K562 (cell line): ENCODE data around the gene YAP1. TPM values are rescaled to one million over a fixed set of nuclear protein-coding genes. Genes with fewer than 3 reads are reported as not detected.

ENCODE experiments used
- ATAC-seq: fragments of 200-7000 bp; cut with Tn5 transposase; 3 replicates; pipeline ENCODE4 v1.9.1; 2020; ENCODE audit warnings: moderate library complexity
- BruUV-seq: library from RNA; stranded (reverse); fragments of 400-500 nt; replicated peaks from 2 replicates; lab custom pipeline; 2021; lab: Mats Ljungman, UMichigan
- CTCF ChIA-PET: fragments of 300-600 bp; formaldehyde crosslinking; extraction: SDS; loops from one replicate; lab custom pipeline; 2021; ENCODE audit warnings: low intra/inter-chr PET ratio; lab: Yijun Ruan, JAX
- POLR2A ChIA-PET: fragments of 300-600, 350-650 bp; sonication (Branson Sonifier 250); formaldehyde crosslinking; extraction: SDS; loops from one replicate; lab custom pipeline; 2021; ENCODE audit warnings: antibody characterized with exemption, inconsistent platforms; lab: Yijun Ruan, JAX
- DNase-seq, 4 experiments: peaks; one replicate each; pipeline versions ENCODE4 v3.0.0 to v3.0.0-alpha.2; 2011 to 2018; ENCODE audit warnings: low spot score in 3 of 4, mixed read lengths in 3 of 4; ENCODE audit errors: extremely low read depth in 1 of 4
- FAIRE-seq: peaks from 2 replicates; lab custom pipeline; 2011; peaks lifted over from hg19 to GRCh38; lab: Jason Lieb, UNC
- H2AFZ ChIP-seq: 2 replicates; pipeline ENCODE4 v1.6.0; 2011; ENCODE audit warnings: low read depth, low read length, control low read depth, inconsistent platforms
- H3K27ac ChIP-seq: fragments of 200-600 bp; 3 replicates; pipeline ENCODE4 v1.8.0; 2011; ENCODE audit warnings: low read depth, mild to moderate bottlenecking, control low read depth, inconsistent platforms, low read length, moderate library complexity, mixed read lengths; ENCODE audit errors: extremely low read depth
- H3K27me3 ChIP-seq, 2 experiments: fragments of 300-600 bp in 1 of 2; 2 replicates in 1 of 2; 3 replicates in 1 of 2; pipeline versions ENCODE4 v1.6.0 to v1.8.0; 2011; ENCODE audit warnings: inconsistent platforms in 2 of 2, low read length in 2 of 2, mild to moderate bottlenecking in 1 of 2, mixed read lengths in 1 of 2, moderate library complexity in 1 of 2; ENCODE audit not compliant: control insufficient read depth in 2 of 2, insufficient read depth in 2 of 2
- H3K36me3 ChIP-seq: fragments of 300-600 bp; 3 replicates; pipeline ENCODE4 v1.8.0; 2011; ENCODE audit warnings: mild to moderate bottlenecking, low read length, inconsistent platforms; ENCODE audit not compliant: control insufficient read depth, insufficient read depth
- H3K4me1 ChIP-seq, 2 experiments: fragments of 200-600 bp in 1 of 2; replicated peaks in 1 of 2; 2 replicates in 1 of 2; 3 replicates in 1 of 2; pipeline versions ENCODE4 v1.5.1 to v1.8.0; 2011; ENCODE audit warnings: inconsistent platforms in 2 of 2, low read length in 2 of 2, mild to moderate bottlenecking in 1 of 2, mixed read lengths in 1 of 2, moderate library complexity in 1 of 2; ENCODE audit not compliant: control insufficient read depth in 2 of 2, insufficient read depth in 2 of 2
- H3K4me2 ChIP-seq: 2 replicates; pipeline ENCODE4 v1.6.1; 2011; ENCODE audit warnings: low read length, control low read depth, inconsistent platforms, mixed read lengths; ENCODE audit not compliant: insufficient read depth
- H3K4me3 ChIP-seq: fragments of 200-600 bp; sonication (generic), shearing (Covaris generic); 2 replicates; pipeline ENCODE4 v1.5.1; 2016; ENCODE audit warnings: control low read depth, inconsistent platforms
- H3K79me2 ChIP-seq: fragments of 200-600 bp; 3 replicates; pipeline ENCODE4 v1.8.0; 2011; ENCODE audit warnings: low read length, inconsistent platforms; ENCODE audit not compliant: control insufficient read depth, insufficient read depth
- H3K9ac ChIP-seq, 2 experiments: 2 replicates each; pipeline versions ENCODE4 v1.6.0 to v1.6.1; 2011; ENCODE audit warnings: low read depth in 2 of 2, low read length in 2 of 2, control low read depth in 1 of 2, inconsistent platforms in 1 of 2, mild to moderate bottlenecking in 1 of 2, mixed read lengths in 1 of 2; ENCODE audit not compliant: insufficient read depth in 1 of 2
- H3K9me1 ChIP-seq: one replicate; pipeline ENCODE4 v1.6.0; 2011; ENCODE audit warnings: inconsistent platforms, mild to moderate bottlenecking, low read length, moderate library complexity; ENCODE audit not compliant: control insufficient read depth, insufficient read depth
- H3K9me3 ChIP-seq: replicated peaks from 2 replicates; pipeline ENCODE4 v1.5.1; 2011; ENCODE audit warnings: low read depth, low read length, inconsistent platforms; ENCODE audit not compliant: control insufficient read depth, insufficient read depth
- H4K20me1 ChIP-seq: replicated peaks from 2 replicates; pipeline ENCODE4 v1.6.1; 2011; ENCODE audit warnings: low read length, inconsistent platforms, mixed read lengths; ENCODE audit not compliant: control insufficient read depth, insufficient read depth
- COPS2 ChIP-seq: fragments of 450-650 bp; conservative IDR thresholded peaks from 2 replicates; pipeline ENCODE4 v1.6.1; 2016; ENCODE audit warnings: mild to moderate bottlenecking, moderate library complexity
- FOXK2 ChIP-seq, 2 experiments: fragments of 450-650 bp; IDR thresholded peaks in 1 of 2; conservative IDR thresholded peaks in 1 of 2; 2 replicates each; pipeline ENCODE4 v1.6.1; 2016; ENCODE audit warnings: low read depth in 2 of 2, mild to moderate bottlenecking in 1 of 2
- KLF10 ChIP-seq: fragments of 250-450 bp; sonication (Bioruptor Pico); IDR thresholded peaks from 2 replicates; pipeline ENCODE4 v1.6.1; 2021; ENCODE audit warnings: matching md5 sums
- MTA2 ChIP-seq: fragments of 450-650 bp; IDR thresholded peaks from 2 replicates; pipeline ENCODE4 v1.6.1; 2016; ENCODE audit warnings: low read depth
- MTA3 ChIP-seq: fragments of 450-650 bp; formaldehyde crosslinking; IDR thresholded peaks from 2 replicates; pipeline ENCODE4 v1.6.1; 2017; ENCODE audit warnings: mild to moderate bottlenecking, borderline replicate concordance
- NCOA4 ChIP-seq: fragments of 450-650 bp; IDR thresholded peaks from 2 replicates; pipeline ENCODE4 v1.6.1; 2018; ENCODE audit warnings: mild to moderate bottlenecking; ENCODE audit not compliant: partially characterized antibody
- NEUROD1 ChIP-seq: fragments of 150-350 bp; IDR thresholded peaks from 2 replicates; pipeline ENCODE4 v1.6.1; 2014; ENCODE audit warnings: borderline replicate concordance, low read length, low read depth; ENCODE audit not compliant: partially characterized antibody
- RBBP5 ChIP-seq: fragments of 200-600 bp; sonication (generic); IDR thresholded peaks from 2 replicates; pipeline ENCODE4 v1.6.1; 2012; ENCODE audit warnings: borderline replicate concordance, mild to moderate bottlenecking, low read length, control low read depth, inconsistent platforms; ENCODE audit not compliant: insufficient read depth, poor library complexity, severe bottlenecking
- RBM39 ChIP-seq: fragments of 200-400 bp; formaldehyde crosslinking; optimal IDR thresholded peaks from 2 replicates; pipeline ENCODE3; 2018; ENCODE audit warnings: low read depth, low read length
- ZNF24 ChIP-seq: fragments of 450-650 bp; IDR thresholded peaks from 2 replicates; pipeline ENCODE4 v1.6.1; 2016
- ZNF431 ChIP-seq: sonication (generic); formaldehyde crosslinking; IDR thresholded peaks from 2 replicates; pipeline ENCODE4 v1.8.0; 2022; ENCODE audit warnings: mild to moderate bottlenecking, missing genetic modification reagents
- ZNF444 ChIP-seq: fragments of 250-450 bp; sonication (Bioruptor Pico); IDR thresholded peaks from 2 replicates; pipeline ENCODE4 v1.4.0; 2020; ENCODE audit warnings: mild to moderate bottlenecking, moderate library complexity
- WGBS: fragments of 100-300 bp; shearing (Covaris generic); methylation state at CpG from one replicate; pipeline ENCODE4 v1.1.6; 2016; ENCODE audit warnings: low coverage, mixed read lengths; ENCODE audit not compliant: insufficient coverage; ENCODE audit errors: missing lambda C conversion rate; 5-methylcytosine and 5-hydroxymethylcytosine counted together
- in situ Hi-C: fragments of 300-500 bp; cut with MboI; formaldehyde crosslinking; loops from 4 replicates; pipeline ENCODE4 v1.15.0; 2018; ENCODE audit warnings: inconsistent platforms, mixed read lengths
- intact Hi-C: fragments of 100-400 bp; cut with micrococcal nuclease; formaldehyde crosslinking; loops from 2 replicates; pipeline ENCODE4 v1.14.2; 2022
- polyA plus RNA-seq, 8 experiments: library from polyadenylated mRNA; depleted of rRNA in 4 of 8; stranded (reverse) in 5 of 8; unstranded in 3 of 8; fragments of >200 nt; fragmentation: Nextera tagmentation in 2 of 8; fragmentation: Illumina TruSeq in 1 of 8; extraction: Ambion mirVana in 2 of 8; extraction: Trizol in 1 of 8; gene quantifications; 2 replicates each; pipeline versions ENCODE4 v1.2.1 to v1.2.3, GENCODE V29; 2011 to 2014; ENCODE audit warnings: inconsistent platforms in 1 of 8, missing spikeins in 1 of 8
- total RNA-seq, 7 experiments: library from RNA; depleted of rRNA in 6 of 7; stranded (reverse); fragments of >200 nt in 6 of 7; fragmentation: Illumina TruSeq in 2 of 7; extraction: Trizol in 2 of 7; gene quantifications; 2 replicates each; pipeline versions ENCODE4 v1.2.1 to v1.2.3, GENCODE V29; 2011 to 2021; ENCODE audit warnings: low replicate concordance in 1 of 7
- TF ChIP-seq, protein P1 (sequence below): fragments of 200-800 bp; sonication (Bioruptor generic); IDR thresholded peaks from 2 replicates; pipeline ENCODE4 v1.6.1; 2017; ENCODE audit warnings: missing genetic modification characterization, missing compliant biosample characterization
- TF ChIP-seq, protein P2 (sequence below): fragments of 250-450 bp; sonication (Bioruptor Pico); IDR thresholded peaks from 2 replicates; pipeline ENCODE4 v1.4.0; 2020
- TF ChIP-seq, protein P3 (sequence below): fragments of 250-450 bp; sonication (Bioruptor Pico); IDR thresholded peaks from 2 replicates; pipeline ENCODE4 v1.5.0; 2021; ENCODE audit warnings: mild to moderate bottlenecking, borderline replicate concordance

YAP1 gene
- total and polyA plus RNA-seq, 9 of the 15 experiments (the other 6 are each of a cell fraction or from before 2014, with no cell fraction given): 0.18 TPM; not detected in 8

DNA sequence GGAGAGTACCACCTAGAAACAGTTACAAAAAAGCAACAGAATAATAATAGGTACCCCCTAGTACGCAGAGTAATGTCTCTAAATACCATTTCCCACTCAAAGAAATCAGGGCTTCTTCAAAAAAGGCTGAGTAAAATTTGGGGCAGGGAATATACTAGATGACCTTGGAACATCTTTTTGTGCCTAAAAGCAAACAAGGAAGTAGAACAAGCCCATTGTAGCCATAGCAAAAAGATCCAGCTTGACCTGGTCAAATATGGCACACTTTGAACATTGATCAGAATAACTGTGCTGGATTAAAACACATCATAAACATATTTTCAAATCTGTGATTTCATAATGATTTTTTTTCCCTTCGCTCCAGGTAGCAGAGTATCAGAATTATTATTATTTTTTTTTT, 91.5 kb downstream of the YAP1 start:
- Histone ChIP-seq H3K4me1 (no peaks in the 10 kb centered on the region), H3K9ac (no peak overlapping the region), H4K20me1 (no peaks in the 10 kb centered on the region), H3K36me3 (no peaks in the 10 kb centered on the region), H3K27me3 (no peaks in the 10 kb centered on the region), H3K4me2 (no peak overlapping the region), H3K27ac (no peak overlapping the region), H3K4me3 (no peak overlapping the region), H3K9me1 (no peaks in the 10 kb centered on the region), H3K9me3 (no peaks in the 10 kb centered on the region), H3K79me2 (no peaks in the 10 kb centered on the region), H2AFZ (no peak overlapping the region)
- ATAC-seq (no peak), DNase-seq (no peak), FAIRE-seq (no peak)
- POLR2A ChIA-PET: no interaction called here
- CTCF ChIA-PET: no interaction called here
- in situ Hi-C loops (no loop called here), intact Hi-C loops (no loop called here)
- TF ChIP-seq, protein P1, sequence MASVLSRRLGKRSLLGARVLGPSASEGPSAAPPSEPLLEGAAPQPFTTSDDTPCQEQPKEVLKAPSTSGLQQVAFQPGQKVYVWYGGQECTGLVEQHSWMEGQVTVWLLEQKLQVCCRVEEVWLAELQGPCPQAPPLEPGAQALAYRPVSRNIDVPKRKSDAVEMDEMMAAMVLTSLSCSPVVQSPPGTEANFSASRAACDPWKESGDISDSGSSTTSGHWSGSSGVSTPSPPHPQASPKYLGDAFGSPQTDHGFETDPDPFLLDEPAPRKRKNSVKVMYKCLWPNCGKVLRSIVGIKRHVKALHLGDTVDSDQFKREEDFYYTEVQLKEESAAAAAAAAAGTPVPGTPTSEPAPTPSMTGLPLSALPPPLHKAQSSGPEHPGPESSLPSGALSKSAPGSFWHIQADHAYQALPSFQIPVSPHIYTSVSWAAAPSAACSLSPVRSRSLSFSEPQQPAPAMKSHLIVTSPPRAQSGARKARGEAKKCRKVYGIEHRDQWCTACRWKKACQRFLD: no peak
- no peak for TF ChIP-seq ZNF431 (CRISPR knock-in tag)
- TF ChIP-seq NEUROD1: no peak
- TF ChIP-seq COPS2: no peak
- no peak for TF ChIP-seq RBBP5
- TF ChIP-seq ZNF444 (CRISPR knock-in tag): no peak
- TF ChIP-seq RBM39: no peak
- no peak for TF ChIP-seq FOXK2 (conservative IDR thresholded peaks at IDR 0.05 in 1 of 2, IDR thresholded peaks at IDR 0.05 in 1 of 2; ENCODE audit: low read depth in 2 of 2)
- TF ChIP-seq, protein P2, sequence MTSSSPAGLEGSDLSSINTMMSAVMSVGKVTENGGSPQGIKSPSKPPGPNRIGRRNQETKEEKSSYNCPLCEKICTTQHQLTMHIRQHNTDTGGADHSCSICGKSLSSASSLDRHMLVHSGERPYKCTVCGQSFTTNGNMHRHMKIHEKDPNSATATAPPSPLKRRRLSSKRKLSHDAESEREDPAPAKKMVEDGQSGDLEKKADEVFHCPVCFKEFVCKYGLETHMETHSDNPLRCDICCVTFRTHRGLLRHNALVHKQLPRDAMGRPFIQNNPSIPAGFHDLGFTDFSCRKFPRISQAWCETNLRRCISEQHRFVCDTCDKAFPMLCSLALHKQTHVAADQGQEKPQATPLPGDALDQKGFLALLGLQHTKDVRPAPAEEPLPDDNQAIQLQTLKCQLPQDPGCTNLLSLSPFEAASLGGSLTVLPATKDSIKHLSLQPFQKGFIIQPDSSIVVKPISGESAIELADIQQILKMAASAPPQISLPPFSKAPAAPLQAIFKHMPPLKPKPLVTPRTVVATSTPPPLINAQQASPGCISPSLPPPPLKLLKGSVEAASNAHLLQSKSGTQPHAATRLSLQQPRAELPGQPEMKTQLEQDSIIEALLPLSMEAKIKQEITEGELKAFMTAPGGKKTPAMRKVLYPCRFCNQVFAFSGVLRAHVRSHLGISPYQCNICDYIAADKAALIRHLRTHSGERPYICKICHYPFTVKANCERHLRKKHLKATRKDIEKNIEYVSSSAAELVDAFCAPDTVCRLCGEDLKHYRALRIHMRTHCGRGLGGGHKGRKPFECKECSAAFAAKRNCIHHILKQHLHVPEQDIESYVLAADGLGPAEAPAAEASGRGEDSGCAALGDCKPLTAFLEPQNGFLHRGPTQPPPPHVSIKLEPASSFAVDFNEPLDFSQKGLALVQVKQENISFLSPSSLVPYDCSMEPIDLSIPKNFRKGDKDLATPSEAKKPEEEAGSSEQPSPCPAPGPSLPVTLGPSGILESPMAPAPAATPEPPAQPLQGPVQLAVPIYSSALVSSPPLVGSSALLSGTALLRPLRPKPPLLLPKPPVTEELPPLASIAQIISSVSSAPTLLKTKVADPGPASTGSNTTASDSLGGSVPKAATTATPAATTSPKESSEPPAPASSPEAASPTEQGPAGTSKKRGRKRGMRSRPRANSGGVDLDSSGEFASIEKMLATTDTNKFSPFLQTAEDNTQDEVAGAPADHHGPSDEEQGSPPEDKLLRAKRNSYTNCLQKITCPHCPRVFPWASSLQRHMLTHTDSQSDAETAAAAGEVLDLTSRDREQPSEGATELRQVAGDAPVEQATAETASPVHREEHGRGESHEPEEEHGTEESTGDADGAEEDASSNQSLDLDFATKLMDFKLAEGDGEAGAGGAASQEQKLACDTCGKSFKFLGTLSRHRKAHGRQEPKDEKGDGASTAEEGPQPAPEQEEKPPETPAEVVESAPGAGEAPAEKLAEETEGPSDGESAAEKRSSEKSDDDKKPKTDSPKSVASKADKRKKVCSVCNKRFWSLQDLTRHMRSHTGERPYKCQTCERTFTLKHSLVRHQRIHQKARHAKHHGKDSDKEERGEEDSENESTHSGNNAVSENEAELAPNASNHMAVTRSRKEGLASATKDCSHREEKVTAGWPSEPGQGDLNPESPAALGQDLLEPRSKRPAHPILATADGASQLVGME (CRISPR knock-in tag): no peak
- TF ChIP-seq, protein P3, sequence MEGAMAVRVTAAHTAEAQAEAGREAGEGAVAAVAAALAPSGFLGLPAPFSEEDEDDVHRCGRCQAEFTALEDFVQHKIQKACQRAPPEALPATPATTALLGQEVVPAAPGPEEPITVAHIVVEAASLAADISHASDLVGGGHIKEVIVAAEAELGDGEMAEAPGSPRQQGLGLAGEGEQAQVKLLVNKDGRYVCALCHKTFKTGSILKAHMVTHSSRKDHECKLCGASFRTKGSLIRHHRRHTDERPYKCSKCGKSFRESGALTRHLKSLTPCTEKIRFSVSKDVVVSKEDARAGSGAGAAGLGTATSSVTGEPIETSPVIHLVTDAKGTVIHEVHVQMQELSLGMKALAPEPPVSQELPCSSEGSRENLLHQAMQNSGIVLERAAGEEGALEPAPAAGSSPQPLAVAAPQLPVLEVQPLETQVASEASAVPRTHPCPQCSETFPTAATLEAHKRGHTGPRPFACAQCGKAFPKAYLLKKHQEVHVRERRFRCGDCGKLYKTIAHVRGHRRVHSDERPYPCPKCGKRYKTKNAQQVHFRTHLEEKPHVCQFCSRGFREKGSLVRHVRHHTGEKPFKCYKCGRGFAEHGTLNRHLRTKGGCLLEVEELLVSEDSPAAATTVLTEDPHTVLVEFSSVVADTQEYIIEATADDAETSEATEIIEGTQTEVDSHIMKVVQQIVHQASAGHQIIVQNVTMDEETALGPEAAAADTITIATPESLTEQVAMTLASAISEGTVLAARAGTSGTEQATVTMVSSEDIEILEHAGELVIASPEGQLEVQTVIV (CRISPR knock-in tag): no peak
- no peak for TF ChIP-seq NCOA4
- TF ChIP-seq ZNF24: no peak
- no peak for TF ChIP-seq MTA2
- no peak for TF ChIP-seq MTA3
- no peak for TF ChIP-seq KLF10 (CRISPR knock-in tag)
- BruUV-seq: no TSS peak
- 3% methylated on average over 2 of the region's 2 CpGs for WGBS
